ENCODE results near the gene PGRMC2.
"Not testable (repeated sequence)": the region's sequence is repeated elsewhere in the genome, so short reads cannot be mapped to it uniquely, and the experiment has no call there.

Gene PGRMC2

DNA sequence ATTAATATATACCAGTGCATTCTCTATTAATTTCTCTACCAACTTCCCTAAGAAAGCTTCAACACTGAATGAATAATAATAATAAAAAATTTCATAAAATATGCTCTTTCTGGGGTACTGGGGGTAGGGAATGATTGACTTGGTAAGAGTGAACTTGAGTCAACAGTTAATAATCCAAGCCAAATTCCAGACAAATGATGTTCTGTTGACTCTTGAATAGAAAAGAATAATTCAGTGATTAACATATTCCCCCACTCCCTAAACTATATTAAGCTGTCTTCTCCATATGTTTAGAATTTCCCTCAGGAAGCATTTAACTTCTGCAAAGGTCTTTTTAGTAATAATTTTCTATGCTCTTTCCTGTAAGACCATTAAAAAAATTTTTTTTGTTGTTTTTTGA is 12.3 kb downstream of the PGRMC2 start:
- H3K4me3 ChIP-seq (ENCODE audit: low read depth, low read length) = no peak overlapping the region
- no peak for DNase-seq (ENCODE audit: low read depth)
- TF ChIP-seq, protein P1, sequence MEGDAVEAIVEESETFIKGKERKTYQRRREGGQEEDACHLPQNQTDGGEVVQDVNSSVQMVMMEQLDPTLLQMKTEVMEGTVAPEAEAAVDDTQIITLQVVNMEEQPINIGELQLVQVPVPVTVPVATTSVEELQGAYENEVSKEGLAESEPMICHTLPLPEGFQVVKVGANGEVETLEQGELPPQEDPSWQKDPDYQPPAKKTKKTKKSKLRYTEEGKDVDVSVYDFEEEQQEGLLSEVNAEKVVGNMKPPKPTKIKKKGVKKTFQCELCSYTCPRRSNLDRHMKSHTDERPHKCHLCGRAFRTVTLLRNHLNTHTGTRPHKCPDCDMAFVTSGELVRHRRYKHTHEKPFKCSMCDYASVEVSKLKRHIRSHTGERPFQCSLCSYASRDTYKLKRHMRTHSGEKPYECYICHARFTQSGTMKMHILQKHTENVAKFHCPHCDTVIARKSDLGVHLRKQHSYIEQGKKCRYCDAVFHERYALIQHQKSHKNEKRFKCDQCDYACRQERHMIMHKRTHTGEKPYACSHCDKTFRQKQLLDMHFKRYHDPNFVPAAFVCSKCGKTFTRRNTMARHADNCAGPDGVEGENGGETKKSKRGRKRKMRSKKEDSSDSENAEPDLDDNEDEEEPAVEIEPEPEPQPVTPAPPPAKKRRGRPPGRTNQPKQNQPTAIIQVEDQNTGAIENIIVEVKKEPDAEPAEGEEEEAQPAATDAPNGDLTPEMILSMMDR (IDR thresholded peaks at IDR 0.05; ENCODE audit: low read depth, low read length) = no peak
- no peak for TF ChIP-seq MYC (IDR thresholded peaks at IDR 0.05; ENCODE audit: low read depth, low read length)
- no peak for TF ChIP-seq POLR2A (IDR thresholded peaks at IDR 0.05; ENCODE audit: extremely low read depth, insufficient read length)
- TF ChIP-seq, protein P2, sequence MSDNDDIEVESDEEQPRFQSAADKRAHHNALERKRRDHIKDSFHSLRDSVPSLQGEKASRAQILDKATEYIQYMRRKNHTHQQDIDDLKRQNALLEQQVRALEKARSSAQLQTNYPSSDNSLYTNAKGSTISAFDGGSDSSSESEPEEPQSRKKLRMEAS (IDR thresholded peaks at IDR 0.05; ENCODE audit: low read depth, low read length) = no peak

DNA sequence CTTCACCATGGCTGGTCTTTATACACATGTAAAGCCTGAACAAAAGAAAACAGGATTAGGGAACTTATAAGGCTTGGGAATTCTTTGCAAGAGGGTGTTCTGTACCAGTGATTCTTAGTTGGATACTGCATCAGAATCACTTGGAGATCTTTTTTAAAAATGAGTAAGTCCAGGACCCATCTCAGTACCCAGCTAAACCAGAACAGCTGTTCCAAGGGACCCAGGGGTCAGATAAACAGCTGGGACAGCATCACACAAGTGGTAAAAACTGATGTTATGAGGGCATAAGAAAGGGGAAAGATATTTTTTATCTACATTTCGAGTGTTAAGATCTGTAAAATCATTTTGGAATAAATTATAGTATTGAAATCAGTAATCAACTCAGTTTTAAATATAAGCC is 16.1 kb downstream of the PGRMC2 start:
- no peak overlapping the region for H3K4me3 ChIP-seq (ENCODE audit: low read depth, low read length)
- DNase-seq (ENCODE audit: low read depth) = no peak
- TF ChIP-seq, protein P2 (IDR thresholded peaks at IDR 0.05; ENCODE audit: low read depth, low read length) = no peak
- TF ChIP-seq MYC (IDR thresholded peaks at IDR 0.05; ENCODE audit: low read depth, low read length) (no peak), POLR2A (IDR thresholded peaks at IDR 0.05; ENCODE audit: extremely low read depth, insufficient read length) (no peak)
- TF ChIP-seq, protein P1 (IDR thresholded peaks at IDR 0.05; ENCODE audit: low read depth, low read length) = no peak

DNA sequence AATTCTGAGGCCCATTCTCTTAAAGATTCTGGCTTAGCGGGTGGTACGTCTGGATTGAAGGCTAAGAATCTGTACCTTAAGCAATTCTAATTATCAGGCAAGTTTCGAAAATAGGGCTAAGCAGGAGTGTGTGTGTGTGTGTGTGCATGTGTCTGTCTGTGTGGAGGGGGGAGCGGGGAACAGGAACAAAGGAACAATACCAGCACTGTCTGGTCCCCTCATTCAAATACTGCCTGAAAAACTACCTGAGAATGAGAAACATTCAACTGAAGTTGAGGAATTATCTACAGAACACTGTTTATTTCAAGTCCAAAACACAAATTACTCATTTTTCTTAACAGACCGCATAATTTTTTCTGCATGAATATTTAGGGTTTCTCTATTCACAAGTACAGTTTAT is 18.6 kb downstream of the PGRMC2 start:
- TF ChIP-seq, protein P2 (IDR thresholded peaks at IDR 0.05; ENCODE audit: low read depth, low read length) = no peak
- TF ChIP-seq, protein P1 (IDR thresholded peaks at IDR 0.05; ENCODE audit: low read depth, low read length) = no peak
- TF ChIP-seq MYC (IDR thresholded peaks at IDR 0.05; ENCODE audit: low read depth, low read length) (no peak), POLR2A (IDR thresholded peaks at IDR 0.05; ENCODE audit: extremely low read depth, insufficient read length) (no peak)
- no peak for DNase-seq (ENCODE audit: low read depth)
- no peak overlapping the region for H3K4me3 ChIP-seq (ENCODE audit: low read depth, low read length)

DNA sequence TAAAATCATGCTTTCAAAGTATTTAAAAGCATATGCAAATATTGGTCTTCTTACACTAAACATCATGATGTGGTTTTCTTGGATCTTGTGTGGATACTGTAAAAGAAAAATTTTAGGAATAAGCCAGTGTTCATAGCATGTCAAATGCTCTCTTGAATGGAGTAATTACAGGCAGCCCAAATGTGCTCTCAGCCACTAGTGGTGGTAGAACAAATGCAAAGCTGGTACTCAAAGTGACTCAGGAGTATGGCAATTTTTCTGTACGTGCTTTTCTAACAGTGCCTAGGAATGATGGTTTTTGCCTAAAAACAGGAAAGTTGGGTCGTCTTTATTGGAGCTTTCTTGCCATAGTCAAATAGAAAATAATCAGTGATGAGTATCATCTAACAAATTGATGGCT is 19.9 kb downstream of the PGRMC2 start:
- no peak overlapping the region for H3K4me3 ChIP-seq (ENCODE audit: low read depth, low read length)
- no peak for DNase-seq (ENCODE audit: low read depth)
- no peak for TF ChIP-seq MYC (IDR thresholded peaks at IDR 0.05; ENCODE audit: low read depth, low read length)
- TF ChIP-seq, protein P2 (IDR thresholded peaks at IDR 0.05; ENCODE audit: low read depth, low read length) = no peak
- TF ChIP-seq POLR2A (IDR thresholded peaks at IDR 0.05; ENCODE audit: extremely low read depth, insufficient read length) = no peak
- TF ChIP-seq, protein P1 (IDR thresholded peaks at IDR 0.05; ENCODE audit: low read depth, low read length) = no peak

DNA sequence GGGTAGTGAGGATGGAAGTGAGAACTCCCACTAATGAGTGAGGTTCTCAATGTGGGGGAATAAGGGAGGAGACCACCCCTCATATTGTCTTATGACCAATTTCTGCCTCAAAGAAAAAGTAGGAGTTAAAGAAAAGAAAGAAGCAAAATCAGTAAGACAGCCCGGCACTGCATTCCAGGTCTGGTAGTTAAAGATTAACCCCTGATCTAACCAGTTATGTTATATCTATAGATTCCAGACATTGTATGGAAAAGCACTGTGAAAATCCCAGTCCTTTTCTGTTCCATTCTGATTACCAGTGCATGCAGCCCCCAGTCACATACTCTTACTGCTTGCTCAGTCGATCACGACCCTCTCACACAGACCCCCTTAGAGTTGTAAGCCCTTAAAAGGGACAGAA is 20.4 kb downstream of the PGRMC2 start:
- not testable (repeated sequence) for DNase-seq (ENCODE audit: low read depth); H3K4me3 ChIP-seq (ENCODE audit: low read depth, low read length)

DNA sequence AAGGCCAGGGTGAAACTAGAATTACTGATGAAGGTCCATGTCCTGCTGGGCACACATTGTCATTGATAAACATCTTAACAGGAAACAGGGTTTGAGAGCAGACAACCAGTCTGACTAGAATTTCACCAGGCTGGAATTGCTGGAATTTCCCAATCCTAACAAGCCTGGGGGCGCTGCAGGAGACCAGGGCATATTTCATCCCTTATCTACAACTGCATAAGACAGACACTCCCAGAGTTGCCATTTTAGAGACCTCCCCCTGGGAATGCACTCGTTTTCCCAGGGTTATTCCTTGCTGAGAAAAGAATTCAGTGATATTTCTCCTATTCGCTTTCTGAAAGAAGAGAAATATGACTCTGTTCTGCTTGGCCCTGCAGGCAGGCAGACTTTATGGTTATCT is 22.1 kb downstream of the PGRMC2 start:
- DNase-seq (ENCODE audit: low read depth) = not testable (repeated sequence)

DNA sequence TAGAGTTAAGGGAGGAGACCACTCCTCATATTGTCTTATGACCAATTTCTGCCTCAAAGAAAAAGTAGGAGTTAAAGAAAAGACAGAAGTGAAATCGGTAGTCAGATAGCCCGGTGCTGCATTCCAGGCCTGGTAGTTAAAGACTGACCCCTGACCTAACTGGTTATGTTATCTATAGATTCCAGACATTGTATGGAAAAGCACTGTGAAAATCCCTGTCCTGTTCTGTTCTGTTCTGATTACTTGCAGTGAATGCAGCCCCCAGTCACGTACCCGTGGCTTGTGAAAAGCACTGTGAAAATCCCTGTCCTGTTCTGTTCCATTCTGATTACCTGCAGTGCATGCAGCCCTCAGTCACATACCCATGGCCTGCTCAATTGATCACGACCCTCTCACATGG is 27.7 kb downstream of the PGRMC2 start:
- H3K4me3 ChIP-seq (ENCODE audit: low read depth, low read length); DNase-seq (ENCODE audit: low read depth): not testable (repeated sequence)

More for the DNA sequence above, 22.1 kb downstream of the PGRMC2 start:
- not testable (repeated sequence) for H3K4me3 ChIP-seq (ENCODE audit: low read depth, low read length)

DNA sequence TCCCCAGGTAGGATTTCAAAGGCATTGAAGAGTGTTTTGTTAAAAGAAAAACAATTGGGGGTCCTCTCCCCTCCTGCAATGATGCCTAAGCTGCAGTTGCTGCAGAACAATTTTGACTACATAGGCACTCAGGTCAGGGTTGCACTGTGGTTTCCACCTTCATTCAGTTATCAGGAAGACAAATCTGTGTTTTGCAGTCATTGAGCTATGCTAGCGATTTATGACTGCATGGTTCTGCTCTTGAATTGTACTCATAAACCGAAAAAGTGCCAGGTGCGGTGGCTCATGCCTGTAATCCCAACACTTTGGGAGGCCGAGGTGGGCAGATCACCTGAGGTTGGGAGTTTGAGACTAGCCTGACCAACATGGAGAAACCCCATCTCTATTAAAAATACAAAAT is 29.4 kb downstream of the PGRMC2 start:
- not testable (repeated sequence) for H3K4me3 ChIP-seq (ENCODE audit: low read depth, low read length); DNase-seq (ENCODE audit: low read depth)

All from NB4 (cell line).